ENCODE results near the gene ADGRG1.

The ADGRG1 gene

DNA sequence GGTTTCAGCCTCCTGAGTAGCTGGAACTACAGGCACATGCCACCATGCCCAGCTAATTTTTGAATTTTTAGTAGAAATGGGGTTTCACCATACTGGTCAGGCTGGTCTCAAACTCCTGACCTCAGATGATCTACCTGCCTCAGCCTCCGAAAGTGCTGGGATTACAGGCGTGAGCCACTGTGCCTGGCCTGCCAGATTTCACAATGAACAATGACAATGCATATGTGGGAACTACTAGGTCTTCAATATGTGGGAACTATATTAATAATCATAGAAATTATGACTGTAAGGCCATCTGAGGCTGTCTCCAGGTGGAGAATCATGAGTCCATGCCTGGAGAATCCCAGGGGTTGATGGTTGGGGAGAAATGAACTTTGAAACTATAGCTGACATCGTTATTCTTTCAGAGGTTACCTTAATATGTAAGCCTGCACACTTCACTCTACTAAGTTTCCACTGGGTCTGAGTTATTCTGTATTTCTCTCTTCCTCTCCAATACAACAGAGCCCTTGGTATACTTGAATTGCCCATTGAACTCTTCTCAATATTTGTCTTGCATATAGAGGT is 59.0 kb downstream of the ADGRG1 start:
- DNase-seq, result no peak

DNA sequence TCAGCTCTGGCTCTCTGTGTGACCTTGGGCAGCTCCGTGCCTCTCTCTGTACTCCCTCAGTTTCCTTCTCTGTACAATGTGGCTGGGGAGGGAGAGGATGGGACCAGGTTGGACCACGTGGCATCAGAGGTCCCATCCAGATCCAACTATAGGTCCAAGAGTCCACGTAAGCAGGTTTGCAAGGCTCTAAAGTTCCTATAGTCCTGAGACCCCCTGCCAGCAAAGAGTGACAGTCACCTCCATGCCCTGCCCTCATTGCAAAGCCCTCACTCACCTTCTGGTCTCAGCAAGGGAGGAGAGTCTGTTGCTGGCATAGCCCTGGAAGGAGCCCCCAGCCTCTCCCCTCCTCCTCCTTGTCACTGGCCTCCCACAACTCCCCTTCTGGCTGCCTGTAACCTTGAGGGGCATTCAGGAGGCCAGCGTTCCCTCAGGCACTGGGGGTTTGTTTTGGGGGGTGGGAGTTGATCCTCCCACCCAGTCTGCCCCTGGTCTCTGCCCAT is 60.1 kb downstream of the ADGRG1 start:
- DNase-seq, result no peak

DNA sequence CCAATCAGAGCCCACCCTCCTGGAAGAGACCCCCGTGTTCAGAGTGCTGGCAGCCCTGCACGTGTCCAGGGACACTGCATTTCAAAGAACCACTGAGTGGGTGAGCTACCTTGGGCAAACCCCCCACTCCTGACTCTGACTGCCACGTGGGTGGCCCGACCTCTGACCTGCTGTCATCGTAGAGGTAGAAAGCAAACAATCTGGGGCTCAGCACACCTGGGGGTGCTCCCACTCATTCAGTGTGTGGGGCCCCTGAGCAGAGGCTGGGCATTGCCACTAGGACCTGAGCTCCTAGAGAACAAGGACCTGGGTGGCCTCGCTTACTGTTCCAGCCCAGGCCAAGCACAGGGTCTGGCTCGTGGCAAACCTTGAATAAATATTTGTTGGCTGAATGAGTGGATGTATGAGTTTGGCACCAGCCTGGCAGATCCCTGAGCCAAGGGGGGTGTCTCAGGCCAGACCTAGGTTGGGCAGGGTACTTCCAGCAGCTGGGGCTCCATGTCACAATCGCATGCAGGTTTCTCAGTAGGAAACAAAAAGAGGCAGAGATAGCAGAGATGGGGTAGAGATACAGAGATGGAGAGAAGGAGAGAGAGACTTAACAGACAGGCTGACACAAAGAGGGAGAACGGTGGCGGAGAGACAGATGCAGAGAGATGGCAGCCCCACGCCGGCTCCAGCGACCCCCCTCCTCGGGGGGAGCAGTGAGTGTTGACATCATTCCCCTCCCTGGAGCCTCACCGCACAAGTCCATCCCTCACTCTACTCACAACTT is 60.7 kb downstream of the ADGRG1 start:
- no peak for DNase-seq

DNA sequence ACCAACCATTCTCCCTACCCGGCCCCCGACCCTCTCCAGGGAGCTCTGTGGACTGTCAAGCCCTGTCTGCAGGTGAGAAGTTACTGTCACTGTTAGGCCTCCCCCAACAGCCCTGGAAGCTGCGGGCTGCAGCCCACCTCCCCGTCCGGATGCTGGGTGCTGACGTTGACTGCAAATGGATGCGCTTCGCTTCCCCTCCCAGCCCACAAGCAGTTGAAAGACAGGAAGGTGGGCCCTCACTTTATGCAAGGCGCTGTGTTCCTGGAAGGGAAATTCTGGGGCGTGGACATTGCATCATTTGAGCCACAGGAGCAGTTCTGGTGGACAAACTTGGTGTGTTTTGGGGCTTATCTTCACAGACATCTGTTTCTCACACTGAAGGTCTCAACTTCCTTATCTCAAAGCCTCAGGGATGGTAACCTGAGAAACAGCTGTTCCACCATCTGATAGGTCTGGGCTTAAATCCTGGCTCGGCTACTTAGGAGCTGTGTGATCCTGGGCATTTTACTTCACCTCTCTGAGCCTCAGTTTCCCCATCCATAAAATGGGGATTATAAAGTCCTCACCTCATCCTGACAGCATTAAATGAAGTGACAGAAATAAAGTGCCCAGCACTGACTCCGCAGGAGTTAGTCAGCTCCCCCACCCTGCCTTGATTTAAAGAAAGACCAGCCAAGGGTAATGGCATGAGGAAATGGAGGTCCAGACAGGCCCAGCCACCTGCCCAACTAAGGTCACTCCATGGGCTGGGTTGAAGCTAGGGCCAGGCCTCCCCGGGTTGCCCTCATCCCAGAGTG is 61.5 kb downstream of the ADGRG1 start:
- DNase-seq, result no peak

DNA sequence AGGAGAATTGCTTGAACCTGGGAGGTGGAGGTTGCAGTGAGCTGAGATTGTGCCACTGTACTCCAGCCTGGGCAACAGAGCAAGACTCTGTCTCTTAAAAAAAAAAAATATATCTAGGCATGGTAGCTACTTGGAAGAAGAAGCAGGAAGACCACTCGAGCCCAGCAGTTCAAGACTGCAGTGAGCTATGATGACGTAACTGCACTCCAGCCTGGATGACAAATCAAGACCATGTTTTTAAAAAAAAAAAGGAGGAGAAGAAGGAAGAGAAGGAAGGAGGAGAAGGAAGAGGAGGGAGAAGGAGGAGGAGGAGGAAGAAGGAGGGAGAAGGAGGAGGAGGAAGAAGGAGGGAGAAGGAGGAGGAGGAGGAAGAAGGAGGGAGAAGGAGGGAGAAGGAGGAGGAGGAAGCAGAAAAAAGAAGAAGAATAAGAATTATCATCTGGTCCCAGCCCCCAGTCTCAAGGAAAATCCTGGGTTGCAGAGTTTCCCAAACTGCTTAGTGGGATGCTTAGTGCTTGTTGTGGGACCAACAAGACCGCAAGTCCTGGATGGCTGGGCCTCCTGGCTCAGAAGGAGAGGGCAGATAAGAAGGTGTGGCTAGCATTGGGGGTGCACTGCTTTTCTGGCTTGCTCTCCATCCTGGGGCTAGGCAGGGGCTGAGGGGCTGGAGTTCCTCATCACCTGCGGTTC is 62.5 kb downstream of the ADGRG1 start:
- no peak for DNase-seq

DNA sequence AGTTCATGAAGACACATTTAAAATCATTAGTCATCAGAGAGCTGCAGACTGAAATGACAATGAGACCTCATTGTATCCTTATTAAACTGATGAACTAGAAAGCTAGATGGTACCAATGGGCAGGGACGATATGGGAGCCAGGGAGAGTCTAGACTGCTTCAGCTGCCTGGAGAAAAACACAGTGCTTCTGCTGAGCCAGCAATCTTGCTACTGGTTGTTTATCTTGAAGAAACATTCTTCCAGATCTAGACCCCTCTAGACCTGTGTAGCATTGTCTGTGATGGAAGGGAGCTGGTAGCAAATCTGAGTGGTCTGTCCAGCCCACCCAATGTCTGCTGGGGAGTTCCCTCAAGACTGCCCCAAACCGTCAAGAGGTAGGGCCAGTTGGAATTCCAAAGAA is 64.2 kb downstream of the ADGRG1 start:
- no peak for DNase-seq

DNA sequence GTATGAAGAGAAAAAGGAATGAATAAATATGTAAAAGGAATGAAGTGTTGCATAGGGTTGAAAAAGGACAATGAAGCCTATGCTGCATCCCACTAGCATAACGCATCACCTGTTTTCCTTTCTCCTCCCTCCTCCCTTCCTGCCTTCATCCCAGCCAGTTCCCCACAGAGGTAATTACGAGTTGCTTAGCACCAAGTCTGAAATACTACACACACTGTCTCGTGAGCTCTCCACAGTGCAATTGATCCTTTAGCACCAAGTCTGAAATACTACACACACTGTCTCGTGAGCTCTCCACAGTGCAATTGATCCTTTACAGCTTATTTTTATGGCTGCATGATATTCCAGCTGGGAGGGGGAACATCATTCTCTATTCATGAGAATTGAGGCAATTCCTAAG is 65.1 kb downstream of the ADGRG1 start:
- no peak for DNase-seq

DNA sequence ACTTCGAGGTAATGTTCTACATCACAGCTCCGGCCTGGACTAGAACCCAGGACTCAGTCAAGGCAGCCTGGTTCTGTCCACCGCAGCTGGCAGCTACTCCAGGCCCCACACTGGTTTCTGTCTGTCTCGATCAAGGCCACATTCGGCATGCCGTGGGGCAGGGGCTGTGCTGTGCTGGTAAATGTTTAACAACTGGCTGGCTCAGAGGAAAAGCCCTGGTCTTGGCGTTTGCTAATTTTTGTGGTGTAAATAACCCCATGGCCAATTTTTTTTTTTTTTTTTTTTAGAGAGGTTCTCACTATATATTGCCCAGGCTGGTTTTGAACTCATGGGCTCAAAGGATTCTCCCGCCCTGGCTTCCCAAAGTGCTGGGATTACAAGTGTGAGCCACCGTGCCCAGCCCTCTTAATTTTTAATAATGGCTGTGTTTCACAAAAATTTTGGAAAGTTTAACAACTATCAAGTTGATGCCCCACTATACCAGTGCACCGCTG is 65.8 kb downstream of the ADGRG1 start:
- no peak for DNase-seq

DNA sequence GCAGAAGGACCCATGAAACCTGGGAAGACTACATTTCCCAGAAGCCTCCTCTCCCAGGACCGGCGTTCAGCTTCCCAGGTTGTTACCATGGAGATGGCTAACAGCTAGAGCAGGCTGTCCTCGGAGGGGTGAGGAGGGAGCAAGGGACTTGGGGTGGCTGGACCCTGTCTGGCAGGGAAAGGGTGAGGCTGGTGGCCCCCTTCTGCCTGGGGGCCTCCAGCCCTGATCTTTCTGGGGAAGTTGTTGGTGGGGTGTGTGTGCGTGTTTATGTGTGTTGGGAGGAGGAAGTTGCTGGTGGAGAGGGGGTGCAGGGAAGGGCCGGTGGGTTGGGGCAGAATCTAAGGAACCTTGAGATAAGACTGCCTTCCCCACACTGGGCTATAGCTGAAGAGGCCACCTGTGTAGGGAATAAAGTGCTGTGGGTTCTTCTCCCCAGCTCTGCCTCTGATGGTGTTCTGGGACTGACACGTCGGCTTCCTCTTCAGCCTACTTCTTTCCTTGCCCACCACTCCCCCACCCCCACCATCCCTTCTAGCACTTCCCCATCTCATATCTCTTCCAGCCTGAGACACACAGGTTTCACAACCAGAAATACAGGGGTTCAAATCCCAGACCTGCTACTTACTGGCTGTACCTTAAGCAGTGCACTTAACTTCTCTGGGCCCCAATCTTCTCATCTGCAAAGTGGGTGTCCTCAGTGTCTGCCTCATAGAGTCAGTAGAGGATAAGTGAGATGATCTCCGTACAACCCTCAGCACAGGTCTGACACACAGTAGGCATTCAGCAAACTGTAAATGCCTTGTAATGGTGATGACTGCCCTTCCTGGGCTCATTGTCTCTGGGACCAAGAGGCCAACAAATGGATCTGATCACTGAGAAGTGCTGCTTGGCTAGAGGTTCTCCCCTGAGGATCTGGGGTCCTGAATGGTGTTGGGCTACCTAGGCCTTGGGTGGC is 66.6 kb downstream of the ADGRG1 start, which contains the start of gene DRC7:
TSS of gene DRC7 (plus strand) at position 82 of the 955 bp plus-strand sequence. CDS start 3,144 bp downstream, outside the sequence.
- no peak for DNase-seq

DNA sequence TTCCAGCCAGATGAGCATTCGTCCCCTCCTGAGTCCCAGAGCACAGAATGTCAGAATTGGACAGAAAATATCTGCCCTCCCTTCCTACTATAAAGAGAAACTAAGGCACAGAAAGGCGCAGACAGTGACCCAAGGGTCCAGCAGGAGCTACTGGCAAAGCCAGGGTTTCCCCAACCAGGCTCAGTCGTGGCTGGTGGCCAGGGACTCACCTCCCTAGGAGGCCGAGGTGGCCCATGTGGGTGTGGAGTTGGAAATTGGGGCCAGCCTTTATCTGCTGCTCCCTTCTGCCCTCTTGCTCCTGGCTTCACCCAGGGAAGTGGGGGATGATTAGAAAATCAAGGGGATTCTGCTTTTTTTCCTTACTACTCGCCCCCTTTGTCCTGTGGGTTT is 67.2 kb downstream of the ADGRG1 start:
- DNase-seq, result no peak

DNA sequence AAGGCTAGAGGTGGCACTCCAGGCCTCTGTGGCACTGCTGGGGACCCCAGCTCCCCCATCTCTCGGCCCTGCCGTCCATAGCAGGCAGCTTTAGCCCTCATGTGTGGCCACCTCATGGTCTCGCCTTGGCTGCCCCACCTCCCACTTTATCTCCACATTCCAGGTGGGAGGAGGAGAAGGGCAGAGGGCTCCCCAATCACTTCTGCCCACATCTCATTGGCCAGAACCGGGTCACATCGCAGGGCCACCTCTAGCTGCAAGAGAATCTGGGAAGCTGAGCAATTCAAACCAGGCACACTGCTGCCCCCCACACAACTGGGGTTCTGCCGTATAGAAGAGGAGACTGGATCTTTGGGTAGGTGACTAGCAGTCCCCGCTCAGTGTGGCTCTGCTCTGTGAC is 67.8 kb downstream of the ADGRG1 start:
- no peak for DNase-seq

DNA sequence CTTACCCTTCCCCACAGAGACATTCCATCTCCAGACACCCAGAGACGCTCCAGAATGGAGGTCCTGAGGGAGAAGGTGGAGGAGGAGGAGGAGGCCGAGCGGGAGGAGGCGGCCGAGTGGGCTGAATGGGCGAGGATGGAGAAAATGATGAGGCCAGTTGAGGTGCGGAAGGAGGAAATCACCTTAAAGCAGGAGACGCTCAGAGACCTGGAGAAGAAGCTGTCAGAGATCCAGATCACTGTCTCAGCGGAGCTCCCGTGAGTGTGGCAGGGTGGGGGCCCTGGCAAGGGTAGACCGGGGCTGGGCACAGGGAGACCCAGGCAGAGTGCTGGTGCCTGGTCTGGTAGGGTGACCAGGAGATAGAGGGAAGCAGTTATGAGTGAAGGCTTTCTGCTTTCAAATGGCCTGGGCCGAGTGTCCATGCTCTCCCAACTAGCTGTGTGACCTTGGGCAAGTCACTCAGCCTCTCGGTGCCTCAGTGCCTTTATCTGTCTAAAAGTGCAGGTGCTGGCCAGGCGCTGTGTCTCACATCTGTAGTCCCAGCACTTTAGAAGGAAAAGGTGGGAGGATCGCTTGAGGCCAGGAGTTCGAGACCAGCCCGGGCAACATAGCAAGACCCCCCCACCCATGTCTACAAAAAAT is 69.6 kb downstream of the ADGRG1 start:
- no peak for DNase-seq

DNA sequence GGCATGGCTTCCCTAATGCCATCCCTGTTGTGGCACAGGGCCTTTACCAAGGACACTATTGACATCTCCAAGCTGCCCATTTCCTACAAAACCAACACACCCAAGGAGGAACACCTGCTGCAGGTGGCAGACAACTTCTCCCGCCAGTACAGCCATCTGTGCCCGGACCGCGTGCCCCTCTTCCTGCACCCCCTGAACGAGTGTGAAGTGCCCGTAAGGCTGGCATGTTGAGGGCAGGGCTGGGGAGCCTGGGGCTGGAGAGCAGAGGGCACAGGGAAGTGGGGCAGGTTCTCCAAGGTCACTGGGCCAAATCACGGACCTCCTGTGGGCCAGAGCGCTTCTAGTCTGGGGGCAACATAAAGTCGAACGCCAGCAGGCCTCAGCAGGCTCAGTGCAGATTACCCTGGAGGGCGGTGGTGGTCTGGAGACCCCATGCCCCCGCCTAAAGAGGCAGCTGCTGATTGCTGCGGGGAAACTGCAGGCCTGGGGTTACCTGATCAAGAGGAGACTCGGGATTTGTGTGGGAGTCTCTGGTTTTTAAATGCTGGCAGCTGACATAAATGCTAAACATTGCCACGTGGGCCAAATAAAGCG is 70.5 kb downstream of the ADGRG1 start:
- DNase-seq, result no peak

DNA sequence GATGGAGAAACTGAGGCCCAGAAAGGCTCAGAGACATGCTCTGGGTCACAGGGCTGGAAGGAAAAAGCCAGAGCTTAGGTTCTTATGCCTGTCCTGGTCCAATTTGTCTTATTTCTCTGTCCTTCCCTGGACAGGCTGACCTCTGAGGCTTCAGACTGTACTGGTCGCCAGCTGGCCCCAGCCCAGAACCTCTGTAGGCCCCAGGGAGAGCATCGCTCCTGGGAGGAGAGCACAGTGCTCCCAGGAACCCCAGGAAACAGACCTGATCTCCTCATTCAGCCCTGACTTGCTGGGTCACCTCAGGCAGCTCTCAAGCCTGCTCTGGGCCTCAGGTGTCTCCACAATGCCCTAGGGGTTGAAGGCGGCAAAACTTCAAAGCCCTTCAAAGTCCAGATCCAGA is 71.1 kb downstream of the ADGRG1 start:
- no peak for DNase-seq

DNA sequence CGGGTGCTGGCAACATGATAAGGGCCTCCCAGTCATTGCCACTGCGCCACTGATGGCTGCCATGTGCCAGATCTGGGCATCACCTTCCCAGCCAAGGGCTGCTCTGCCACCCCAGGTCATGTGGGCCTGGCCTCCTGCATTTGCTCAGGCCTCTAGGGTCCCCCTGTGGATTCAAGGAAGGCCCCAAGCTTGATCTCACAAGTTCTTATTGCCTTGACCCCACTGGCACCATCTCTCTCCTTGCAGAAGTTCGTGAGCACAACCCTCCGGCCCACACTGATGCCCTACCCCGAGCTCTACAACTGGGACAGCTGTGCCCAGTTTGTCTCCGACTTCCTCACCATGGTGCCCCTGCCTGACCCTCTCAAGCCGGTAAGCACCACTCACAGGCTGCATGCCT is 71.5 kb downstream of the ADGRG1 start:
- no peak for DNase-seq

DNA sequence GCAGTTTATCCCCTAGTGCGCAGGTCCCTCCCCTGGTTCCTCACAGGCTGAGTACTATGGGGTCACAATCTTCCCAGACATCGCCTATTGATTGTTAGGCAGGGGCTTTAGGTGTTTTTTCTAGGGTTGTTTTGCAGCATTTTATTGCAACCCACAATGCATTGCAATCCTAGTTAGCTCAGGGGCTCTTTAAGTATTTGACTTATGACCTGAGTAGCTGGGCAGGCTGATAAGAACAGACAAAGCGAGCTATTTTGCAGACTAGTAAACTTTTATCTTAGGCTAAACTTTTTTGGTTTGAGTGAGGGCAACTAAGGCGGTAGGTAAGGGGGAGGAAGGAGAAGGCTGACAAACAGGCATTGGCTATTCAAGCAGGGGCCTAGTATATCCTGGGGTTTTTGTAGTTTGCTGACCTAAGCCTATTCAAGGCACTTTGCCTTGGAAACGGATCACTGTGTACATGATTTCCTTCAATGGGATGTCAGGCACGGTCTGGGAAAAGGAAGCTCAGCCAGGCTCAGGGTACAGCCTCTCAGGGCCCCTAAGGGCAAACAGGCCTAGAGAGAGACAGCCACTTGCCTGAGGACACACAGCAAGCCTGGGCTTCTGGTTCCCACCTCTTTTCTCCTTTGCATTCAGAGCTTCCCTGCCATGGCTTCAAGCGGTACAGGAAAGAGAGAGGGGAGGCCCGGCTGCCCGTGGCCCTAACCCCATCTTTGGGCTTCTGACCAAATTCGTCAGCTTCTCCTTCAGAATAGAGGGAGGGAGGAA is 72.5 kb downstream of the ADGRG1 start:
- no peak for DNase-seq

DNA sequence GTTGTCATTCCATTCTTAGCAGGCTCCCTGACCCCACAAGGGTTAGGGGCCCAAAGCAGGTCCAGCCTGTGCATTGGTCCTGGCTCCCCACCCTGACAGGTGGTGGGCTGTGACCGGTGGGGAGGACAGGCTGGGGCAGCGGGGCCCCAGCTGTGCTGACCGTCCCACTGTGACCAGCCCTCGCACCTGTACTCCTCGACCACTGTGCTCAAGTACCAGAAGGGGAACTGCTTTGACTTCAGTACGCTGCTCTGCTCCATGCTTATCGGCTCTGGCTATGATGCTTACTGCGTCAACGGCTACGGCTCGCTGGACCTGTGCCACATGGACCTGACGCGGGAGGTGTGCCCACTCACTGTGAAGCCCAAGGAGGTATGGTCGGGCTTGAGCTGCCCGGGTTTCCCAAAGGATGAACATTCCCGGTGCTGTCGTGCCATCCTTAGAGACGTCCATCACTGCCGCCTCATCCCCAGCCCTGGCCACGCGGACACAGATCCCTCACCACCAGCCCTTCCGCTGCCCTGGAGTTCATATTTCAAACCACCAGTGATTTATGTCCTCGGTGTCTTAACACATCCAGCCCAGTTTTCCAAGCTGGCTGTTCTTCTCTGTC is 73.4 kb downstream of the ADGRG1 start:
- no peak for DNase-seq

DNA sequence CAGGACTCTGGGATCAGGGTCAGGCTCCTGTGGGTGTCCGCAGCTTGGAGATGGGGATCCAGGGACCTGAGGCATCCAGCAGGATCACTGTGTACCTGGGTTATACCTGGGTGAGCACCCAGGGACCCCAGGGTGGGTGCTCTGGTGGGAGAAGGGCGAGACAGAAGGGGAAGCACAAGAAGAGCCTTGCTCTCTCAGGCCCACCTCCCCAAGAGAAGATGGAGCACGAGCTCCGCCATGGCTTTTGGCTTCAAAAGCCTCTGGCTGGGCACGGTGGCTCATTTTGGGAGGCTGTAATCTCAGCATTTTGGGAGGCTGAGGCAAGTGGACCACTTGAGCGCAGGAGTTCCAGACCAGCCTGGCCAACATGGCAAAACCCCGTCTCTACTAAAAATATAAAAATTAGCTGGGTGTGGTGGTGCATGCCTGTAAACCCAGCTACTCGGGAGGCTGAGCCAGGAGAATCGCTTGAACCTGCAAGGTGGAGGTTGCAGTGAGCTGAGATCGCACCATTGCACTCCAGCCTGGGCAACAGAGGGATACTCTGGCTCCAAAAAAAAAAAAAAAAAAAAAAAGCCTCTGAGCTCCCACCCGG is 75.1 kb downstream of the ADGRG1 start:
- no peak for DNase-seq

Measured in activated CD4-positive, CD25-positive, alpha-beta regulatory T cell (primary cell).